KOPT-K1 (cell line): ENCODE results near the gene CLSTN2.

Experiments
- H3K27ac ChIP-seq: fragments of 200-600 bp; sonication (generic); 2 replicates; pipeline ENCODE4 v1.5.1; 2016; ENCODE audit warnings: antibody characterized with exemption, mild to moderate bottlenecking, low read depth, low read length; ENCODE audit not compliant: poor library complexity, severe bottlenecking
- H3K36me3 ChIP-seq: fragments of 200-600 bp; sonication (generic); 2 replicates; pipeline ENCODE4 v1.5.1; 2017; ENCODE audit warnings: antibody characterized with exemption, mild to moderate bottlenecking, low read length, moderate library complexity; ENCODE audit not compliant: insufficient read depth
- H3K9me3 ChIP-seq: fragments of 200-600 bp; sonication (generic); 2 replicates; pipeline ENCODE4 v1.5.1; 2017; ENCODE audit warnings: antibody characterized with exemption, low read length, mild to moderate bottlenecking; ENCODE audit not compliant: insufficient read depth, poor library complexity, severe bottlenecking

CLSTN2 gene

GRCh38 chr3:140010391-140010790 lies 75.4 kb downstream of the CLSTN2 start:
- Histone ChIP-seq H3K36me3 (no peaks in the 10 kb centered on the region), H3K27ac (no peak overlapping the region), H3K9me3 (no peaks in the 10 kb centered on the region)

GRCh38 chr3:140011086-140011485 lies 76.1 kb downstream of the CLSTN2 start:
- no peak overlapping the region for H3K27ac ChIP-seq
- H3K9me3 ChIP-seq = no peaks in the 10 kb centered on the region
- no peaks in the 10 kb centered on the region for H3K36me3 ChIP-seq

GRCh38 chr3:140011611-140012277 lies 76.8 kb downstream of the CLSTN2 start:
- H3K36me3 ChIP-seq = no peaks in the 10 kb centered on the region
- no peaks in the 10 kb centered on the region for H3K9me3 ChIP-seq
- H3K27ac ChIP-seq = no peak overlapping the region

- Histone ChIP-seq H3K36me3 (no peaks in the 10 kb centered on the region), H3K9me3 (no peaks in the 10 kb centered on the region), H3K27ac (no peak overlapping the region)
Measured at GRCh38 chr3:140013220-140013619, 78.2 kb downstream of the CLSTN2 start.

GRCh38 chr3:140014831-140015495 lies 80.0 kb downstream of the CLSTN2 start:
- H3K9me3 ChIP-seq = no peaks in the 10 kb centered on the region
- H3K36me3 ChIP-seq = no peaks in the 10 kb centered on the region
- no peak overlapping the region for H3K27ac ChIP-seq

GRCh38 chr3:140015741-140016140 lies 80.8 kb downstream of the CLSTN2 start:
- no peaks in the 10 kb centered on the region for H3K9me3 ChIP-seq
- H3K27ac ChIP-seq = no peak overlapping the region
- no peaks in the 10 kb centered on the region for H3K36me3 ChIP-seq

- H3K27ac ChIP-seq = no peak overlapping the region
- H3K36me3 ChIP-seq = no peaks in the 10 kb centered on the region
- no peaks in the 10 kb centered on the region for H3K9me3 ChIP-seq
Measured at GRCh38 chr3:140018556-140018955, 83.6 kb downstream of the CLSTN2 start.

GRCh38 chr3:140019946-140020345 lies 85.0 kb downstream of the CLSTN2 start:
- H3K9me3 ChIP-seq = no peaks in the 10 kb centered on the region

GRCh38 chr3:140020541-140020940 lies 85.6 kb downstream of the CLSTN2 start:
- H3K36me3 ChIP-seq = no peaks in the 10 kb centered on the region
- no peaks in the 10 kb centered on the region for H3K9me3 ChIP-seq
- no peak overlapping the region for H3K27ac ChIP-seq

More at GRCh38 chr3:140019946-140020345, 85.0 kb downstream of the CLSTN2 start:
- Histone ChIP-seq H3K27ac (no peak overlapping the region), H3K36me3 (no peaks in the 10 kb centered on the region)

- no peaks in the 10 kb centered on the region for H3K36me3 ChIP-seq
- no peak overlapping the region for H3K27ac ChIP-seq
- no peaks in the 10 kb centered on the region for H3K9me3 ChIP-seq
Measured at GRCh38 chr3:140021269-140021668, 86.3 kb downstream of the CLSTN2 start.

GRCh38 chr3:140022066-140022770 lies 87.2 kb downstream of the CLSTN2 start:
- H3K9me3 ChIP-seq = no peaks in the 10 kb centered on the region
- H3K36me3 ChIP-seq = no peaks in the 10 kb centered on the region
- no peak overlapping the region for H3K27ac ChIP-seq

GRCh38 chr3:140023616-140024530 lies 88.9 kb downstream of the CLSTN2 start:
- Histone ChIP-seq H3K36me3 (no peaks in the 10 kb centered on the region), H3K9me3 (no peaks in the 10 kb centered on the region), H3K27ac (no peak overlapping the region)

GRCh38 chr3:140031170-140031569 lies 96.2 kb downstream of the CLSTN2 start:
- H3K9me3 ChIP-seq = no peaks in the 10 kb centered on the region
- no peak overlapping the region for H3K27ac ChIP-seq
- H3K36me3 ChIP-seq = no peaks in the 10 kb centered on the region

GRCh38 chr3:140034058-140034457 lies 99.1 kb downstream of the CLSTN2 start:
- no peaks in the 10 kb centered on the region for H3K9me3 ChIP-seq
- no peak overlapping the region for H3K27ac ChIP-seq
- H3K36me3 ChIP-seq = no peaks in the 10 kb centered on the region

- Histone ChIP-seq H3K9me3 (no peaks in the 10 kb centered on the region), H3K36me3 (no peaks in the 10 kb centered on the region), H3K27ac (no peak overlapping the region)
Measured at GRCh38 chr3:140035871-140036270, 100.9 kb downstream of the CLSTN2 start.
